ENCODE measurements around the gene ARHGEF28.

Gene ARHGEF28

DNA sequence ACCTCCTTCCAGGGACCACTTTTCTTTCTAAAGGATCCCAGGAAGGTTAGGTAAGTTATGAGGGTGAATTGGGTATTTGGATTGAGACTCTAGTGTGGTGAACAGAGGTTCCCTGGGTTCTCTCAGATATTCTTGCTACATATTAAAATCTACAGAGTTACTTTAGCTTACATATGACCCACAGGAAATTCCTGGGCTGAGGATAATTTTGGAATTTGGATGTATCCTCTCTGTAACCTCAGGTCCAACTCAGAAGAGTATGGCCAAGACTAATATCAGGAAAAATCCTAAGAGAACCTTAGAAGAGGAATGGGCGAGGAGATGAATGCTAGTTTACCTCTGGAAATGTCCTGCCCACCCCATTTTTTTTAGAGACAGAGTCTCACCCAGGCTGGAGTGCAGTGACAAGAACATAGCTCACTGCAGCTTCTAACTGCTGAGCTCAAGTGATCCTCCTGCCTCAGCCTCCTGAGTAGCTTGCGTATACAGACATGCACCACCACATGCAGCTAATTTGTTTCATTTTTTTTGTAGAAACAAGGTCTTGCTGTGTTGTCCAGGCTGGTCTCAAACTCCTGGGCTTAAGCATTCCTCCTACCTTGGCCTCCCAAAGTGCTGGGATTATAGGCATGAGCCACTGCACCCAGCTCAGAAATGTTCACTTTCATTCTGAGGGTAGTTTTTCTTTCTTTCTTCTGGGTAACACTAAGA is 196.4 kb downstream of the ARHGEF28 start:
- DNase-seq, result no peak

DNA sequence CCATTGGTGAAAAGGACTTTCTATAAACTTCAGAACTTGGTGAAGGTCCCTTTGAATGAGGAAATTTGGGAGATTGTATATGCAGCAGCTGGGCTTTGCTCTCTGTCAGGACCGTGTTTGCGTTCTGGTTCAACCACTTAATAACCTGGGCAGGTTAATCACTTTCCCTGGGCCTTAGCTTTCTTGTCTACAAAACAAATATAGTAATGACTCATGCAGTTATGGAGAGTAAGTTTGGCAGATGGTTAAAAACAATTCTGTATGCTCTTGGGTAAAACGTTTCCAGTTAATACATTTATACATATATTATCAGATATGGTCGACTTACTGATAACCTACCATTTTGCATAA is 197.0 kb downstream of the ARHGEF28 start:
- no peak for DNase-seq

DNA sequence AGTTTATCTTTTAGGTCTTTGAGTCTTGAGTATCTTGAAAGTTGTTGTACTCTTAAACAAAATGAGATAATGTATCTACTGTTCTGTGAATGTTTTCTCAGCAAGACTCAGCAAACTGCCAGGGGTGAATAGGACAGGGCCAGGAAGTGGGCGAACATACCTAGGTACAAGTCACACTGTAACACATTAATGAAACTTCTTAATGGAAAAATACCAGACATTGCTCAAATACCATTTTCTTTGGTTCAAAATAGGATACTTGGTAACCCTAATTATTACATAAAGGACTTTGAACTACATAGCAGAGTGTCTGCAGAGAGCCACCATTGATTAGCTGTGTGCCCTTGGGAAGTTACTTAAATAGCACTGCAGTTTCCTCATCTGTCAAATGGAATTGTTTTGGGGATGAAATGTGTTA is 197.5 kb downstream of the ARHGEF28 start:
- no peak for DNase-seq

DNA sequence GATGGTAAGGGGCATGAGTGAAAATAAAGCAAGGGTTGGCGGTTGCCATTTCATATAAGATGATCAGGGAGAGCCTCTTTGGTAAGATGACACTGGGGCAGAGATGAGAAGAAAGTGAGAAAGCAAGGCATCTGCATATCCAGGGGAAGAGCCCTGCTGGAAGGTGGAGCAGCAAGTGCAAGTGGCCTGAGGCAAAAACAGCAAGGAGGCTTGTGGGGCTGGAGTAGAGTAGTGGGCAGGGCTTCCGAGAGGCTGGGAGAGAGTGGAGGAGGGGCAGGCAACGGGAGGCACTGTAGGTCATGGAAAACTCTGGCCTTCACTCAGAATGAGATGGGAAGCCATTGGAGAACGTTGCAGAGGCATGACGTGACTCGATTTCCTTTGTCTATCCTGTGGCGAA is 199.2 kb downstream of the ARHGEF28 start:
- no peak for DNase-seq

DNA sequence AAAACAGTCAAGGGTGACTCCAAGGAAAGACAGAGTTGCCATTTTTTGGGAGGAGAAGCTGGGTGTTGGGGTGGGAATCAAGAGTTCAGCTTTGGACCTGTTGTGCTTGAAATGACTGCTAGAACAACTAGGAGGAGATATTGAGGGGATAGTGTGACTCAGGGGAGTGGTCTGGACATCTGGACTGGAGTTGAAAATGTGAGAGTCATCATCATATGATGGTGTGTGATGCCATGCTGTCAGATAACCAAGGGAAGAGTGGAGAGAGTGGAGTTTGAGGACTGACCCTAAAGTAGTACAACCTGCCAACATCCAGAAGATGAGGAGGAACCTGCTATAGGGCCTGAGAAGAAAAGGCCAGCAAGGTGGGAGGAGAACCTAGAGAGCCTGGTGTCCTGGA is 199.7 kb downstream of the ARHGEF28 start:
- no peak for DNase-seq

DNA sequence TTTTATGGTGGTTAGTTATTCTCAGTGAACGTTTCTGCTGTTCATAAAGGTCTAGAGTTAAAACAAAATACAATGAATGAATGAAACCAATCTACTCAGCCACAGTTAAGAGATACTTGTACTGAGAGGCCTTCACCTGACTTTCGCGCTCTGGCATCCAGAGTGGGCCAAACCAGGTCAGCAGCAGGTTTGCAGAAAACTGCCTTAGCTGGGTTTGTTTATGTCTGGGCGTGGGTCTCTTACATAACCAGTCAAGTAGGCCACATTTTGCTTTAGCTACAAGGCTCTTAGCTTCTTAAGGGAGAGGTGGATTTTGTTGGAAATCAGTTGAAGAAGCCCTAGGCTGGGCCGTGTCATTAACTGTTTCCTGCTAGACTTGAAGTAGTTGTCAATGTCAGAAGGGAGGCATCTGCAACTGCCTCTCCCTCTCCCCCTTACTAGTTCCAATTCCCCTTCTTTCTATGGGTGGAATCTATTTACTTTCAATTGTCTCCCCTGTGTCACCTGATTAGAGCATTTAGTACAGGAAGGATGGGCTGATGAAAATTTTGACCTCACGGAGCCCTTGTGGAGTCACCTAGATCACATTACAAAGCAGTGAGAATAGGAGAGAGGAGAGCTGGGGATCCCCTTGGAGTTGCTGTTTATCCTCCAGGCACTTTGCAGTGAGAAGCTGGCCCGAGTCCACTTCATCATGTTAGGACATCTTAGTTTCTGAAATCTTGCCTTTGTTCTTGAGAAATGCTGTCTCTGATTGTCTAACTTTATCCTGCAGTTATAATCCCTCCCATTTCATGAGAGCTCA is 200.5 kb downstream of the ARHGEF28 start:
- DNase-seq, result no peak

DNA sequence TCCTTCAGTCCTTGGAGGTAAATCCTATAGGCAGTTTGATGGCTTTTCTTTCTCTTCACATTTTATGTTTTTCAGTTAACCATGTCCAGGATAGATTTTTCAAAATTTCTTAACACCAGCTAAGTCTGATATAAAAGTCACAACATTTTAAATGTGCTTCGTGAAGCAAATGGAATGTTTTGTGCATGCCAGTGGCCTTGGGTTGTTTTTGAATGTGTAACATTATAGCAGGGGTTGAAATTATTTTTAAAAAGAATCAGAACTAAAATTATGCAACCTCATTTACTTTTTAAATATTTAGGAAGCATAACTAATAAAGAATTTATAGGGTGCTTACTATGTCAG is 201.1 kb downstream of the ARHGEF28 start:
- DNase-seq, result no peak

DNA sequence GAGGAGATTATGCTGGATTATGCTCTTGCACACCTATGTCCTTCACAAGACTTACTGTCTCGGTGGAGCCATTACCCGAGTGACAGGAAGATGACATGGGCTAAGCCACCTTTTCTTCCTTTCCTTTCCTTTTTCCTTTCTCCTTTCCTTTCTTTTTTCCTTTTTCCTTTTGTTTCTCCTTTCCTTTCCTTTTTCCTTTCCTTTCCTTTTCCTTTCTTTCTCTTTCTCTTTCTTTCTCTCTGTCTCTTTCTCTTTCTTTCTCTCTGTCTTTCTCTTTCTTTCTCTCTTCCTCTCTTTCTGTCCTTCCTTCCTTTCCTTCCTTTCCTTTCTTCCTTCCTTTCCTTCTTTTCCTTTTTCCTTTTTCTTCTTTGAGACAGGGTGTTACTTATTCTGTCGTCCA is 202.5 kb downstream of the ARHGEF28 start:
- DNase-seq, result no peak

DNA sequence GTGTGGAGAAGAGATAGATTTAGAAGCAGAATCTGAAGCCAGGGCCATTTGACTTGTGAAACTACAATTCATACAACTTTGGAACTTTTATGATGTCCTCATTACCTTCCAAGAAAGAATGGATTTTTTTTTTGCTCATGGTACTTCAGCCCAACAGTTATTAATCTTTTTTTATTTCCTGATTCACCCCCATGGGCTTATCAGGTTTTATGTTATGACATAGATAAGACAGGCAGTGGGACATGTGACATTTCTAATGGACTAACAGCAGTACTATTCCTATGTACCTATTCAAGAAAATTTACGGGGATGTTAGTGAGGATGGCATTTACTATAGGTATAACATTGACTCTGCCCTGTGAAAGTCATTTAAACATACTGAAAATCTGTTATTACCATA is 204.7 kb downstream of the ARHGEF28 start:
- no peak for DNase-seq

DNA sequence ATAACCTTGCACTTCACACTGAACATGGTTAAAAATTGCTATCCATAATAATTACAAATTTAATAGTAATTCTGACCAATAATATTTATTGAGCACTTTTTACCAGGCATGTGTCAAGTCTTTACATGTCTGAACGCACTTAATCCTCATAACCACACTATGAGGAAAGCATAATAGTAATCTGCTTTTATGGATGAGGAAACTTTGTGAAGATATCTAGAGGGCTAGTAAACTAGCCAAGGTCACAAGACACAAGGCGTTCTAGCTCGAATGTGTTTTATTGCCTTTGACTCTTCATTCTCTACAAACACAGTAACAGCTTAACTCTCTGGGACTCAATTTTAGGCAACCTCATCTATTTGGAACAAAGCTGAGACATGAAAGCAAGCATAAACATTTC is 205.1 kb downstream of the ARHGEF28 start:
- no peak for DNase-seq

DNA sequence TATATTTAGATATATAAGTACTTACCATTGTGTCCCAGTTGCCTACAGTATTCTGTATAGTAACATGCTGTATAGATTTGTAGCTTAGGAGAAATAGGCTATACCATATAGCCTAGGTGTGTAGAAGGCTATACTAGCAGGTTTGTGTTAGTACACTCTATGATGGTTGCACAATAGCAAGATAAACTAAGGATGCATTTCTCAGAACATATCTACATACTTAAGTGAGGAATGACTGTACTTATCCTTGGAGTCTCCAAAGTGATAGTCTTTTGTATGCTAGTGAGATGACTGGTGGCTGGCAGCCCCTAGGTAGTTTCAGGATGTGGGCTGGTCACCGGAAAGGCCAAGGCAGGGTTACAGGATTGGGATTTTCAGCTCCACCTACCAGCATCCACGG is 208.7 kb downstream of the ARHGEF28 start:
- DNase-seq, result no peak

DNA sequence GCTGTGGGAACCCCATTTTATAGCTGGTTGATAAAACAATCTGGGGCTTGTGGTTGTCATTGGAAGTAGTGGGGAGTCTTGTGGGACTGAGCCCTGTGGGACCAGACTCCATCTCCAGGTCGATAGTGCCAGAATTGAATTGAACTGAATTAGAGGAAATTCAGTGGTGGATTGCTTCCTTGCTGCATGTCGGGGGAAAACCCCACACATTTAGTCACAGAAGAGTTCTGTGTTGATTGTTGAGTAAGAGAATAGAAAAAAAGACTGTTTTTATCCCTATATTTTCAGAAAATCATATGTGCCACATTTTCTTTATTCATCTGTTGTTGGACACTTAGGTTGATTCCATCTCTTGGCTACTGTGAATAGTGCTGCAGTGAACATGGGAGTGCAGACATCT is 209.7 kb downstream of the ARHGEF28 start:
- DNase-seq, result no peak

DNA sequence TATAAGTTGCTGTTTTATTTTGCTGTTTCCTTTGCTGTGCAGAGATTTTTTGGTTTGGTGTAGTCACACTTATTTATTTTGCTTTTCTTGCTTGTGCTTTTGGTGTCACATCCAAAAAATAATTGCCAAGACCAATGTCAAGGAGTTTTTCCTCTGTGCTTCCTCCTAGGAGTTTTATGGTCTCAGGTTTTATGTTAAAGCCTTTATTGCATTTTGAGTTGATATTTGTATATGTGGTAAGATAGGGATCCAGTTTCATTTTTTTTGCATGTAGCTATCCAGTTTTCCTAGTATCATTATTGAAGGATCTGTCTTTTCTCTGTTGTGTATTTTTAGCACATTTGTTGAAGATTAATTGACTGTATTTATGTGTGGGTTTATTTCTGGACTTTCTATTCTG is 210.6 kb downstream of the ARHGEF28 start:
- DNase-seq, result no peak

DNA sequence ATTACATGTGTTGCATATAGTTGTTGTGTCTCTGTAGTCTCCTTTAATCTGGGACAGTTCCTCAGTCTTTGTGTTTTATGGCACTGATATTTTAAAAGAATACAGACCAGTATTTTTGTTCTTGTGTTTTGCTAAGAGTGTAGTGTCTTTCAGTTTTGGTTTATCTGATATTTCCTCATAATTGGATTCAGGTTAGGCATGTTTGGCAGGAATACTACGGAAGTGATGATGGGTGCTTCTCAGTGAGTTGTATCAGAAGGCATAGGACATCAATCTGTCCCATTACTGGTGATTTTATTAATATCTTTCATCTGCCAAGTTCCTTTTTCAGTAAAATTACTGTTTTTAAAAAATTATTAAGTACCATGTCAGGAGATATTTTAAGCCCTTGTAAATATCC is 212.9 kb downstream of the ARHGEF28 start:
- DNase-seq, result no peak

DNA sequence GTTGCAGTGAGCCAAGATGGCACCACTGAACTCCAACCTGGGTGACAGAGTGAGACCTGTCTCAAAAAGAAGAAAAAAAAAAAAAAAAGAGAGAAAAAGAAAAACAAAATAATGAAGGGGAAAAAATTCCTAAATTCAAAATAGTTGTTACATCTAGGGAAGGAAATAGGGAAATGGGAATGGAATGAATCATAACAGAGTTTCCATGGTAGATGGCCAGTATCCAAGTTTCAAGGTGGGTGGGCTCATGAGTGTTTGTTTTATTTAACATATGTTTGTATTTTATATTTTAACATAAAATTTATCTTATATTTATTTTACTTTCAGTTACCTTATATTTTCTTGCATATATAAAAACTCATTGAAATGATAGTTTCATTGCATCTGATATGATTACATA is 215.6 kb downstream of the ARHGEF28 start:
- no peak for DNase-seq

DNA sequence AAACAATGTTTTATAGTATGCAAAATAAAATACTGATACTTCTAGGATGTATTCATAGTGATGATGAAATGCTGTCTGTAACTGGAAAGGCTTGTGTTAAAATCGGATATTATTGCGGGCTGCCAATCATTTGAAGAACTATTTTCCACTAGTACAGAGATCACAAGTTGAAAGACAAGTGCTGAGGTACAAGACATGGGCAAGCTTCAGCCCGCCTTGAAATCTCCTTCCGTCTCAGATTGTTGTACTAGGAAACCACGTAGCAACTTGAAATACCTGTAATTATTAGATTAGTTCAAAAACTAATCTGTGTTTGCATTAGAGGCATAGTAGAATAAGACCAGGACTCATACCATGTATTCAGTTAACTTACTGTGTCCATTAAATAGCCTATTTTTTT is 218.2 kb downstream of the ARHGEF28 start:
- DNase-seq, result no peak

DNA sequence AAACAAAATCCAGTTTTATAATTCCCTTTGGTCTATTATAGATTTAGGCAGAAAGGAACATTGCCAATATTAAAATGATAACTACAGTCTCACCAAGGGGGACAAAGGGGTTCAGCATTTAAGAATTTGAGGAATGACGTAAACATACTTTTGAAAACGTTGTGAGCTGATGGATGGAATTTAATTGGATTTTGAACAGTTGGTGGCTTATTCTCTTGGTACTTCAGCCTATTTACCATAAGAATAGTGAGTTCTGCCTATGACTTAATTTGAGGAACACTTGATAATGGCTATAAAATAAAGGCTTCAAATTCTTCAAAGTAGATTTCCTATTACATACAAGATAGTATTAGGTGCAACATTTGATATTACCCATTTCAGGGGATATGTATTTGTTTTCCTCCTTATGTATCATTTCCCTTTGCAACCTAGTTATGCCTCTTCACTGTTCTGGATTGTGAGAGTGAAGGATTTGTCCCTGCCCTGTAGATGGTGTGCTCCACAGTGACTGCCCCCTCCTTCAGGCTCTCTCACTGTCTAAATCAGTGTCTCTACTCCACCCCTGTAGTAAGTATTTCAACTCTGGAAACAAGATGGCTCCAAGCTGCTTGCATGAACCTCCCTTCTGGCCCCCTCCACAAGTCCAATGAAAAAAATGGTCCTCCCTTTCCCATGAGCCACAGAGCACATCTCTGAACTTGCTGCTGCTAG is 225.6 kb downstream of the ARHGEF28 start:
- DNase-seq, result no peak

DNA sequence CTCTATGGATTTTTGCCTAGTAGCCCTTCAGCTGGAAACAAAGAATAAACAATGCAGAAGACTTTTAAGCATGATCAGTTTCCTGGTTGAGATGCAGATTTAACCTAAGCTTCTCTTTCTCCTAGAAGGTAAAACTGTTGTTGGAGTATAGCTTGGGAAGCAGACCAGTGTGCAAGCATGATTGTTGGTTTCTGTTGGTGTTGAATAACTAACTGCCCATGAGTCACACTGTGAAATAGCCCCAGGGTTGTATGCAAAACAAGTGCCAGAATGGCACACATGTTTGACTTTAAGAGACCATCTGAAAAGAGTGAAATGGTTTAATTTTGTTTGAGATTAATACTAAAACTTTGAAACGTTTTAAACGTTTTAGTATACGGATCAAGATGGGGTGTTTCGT is 227.1 kb downstream of the ARHGEF28 start:
- DNase-seq, result no peak

DNA sequence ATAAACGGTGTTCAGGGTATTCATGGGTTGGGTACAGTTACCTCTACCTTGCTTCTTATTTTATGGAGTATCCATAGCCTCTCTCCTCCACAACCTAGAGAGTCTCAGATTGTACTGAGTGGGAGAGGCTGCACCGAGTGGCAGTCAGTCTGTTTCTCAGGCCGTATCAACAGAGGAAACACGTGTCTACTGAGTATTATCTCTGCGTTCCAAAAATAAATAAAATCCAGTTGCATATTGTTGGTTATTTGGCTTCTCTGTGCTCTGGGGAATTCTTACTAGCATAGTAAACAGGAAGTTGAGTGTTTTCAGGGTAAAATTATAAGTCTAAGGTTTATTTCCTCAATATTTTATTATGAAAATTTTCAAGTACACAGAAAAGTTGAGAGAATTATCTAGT is 231.0 kb downstream of the ARHGEF28 start:
- DNase-seq, result no peak

DNA sequence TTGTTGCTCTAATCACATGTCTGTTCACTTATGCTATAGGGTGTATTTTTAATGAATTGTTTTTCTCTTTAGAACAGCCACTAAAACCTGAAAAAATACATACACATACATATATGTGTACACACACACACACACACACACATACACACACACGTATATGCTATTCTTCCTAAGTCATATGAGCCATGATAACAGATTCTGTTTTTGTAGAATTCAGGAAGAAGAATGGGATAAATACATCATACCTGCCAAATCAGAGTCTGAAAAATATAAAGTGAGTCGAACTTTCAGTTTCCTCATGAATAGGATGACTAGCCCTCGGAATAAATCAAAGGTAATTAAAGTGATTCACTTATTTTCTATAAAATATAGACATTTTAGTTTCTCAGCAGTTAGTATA is 231.4 kb downstream of the ARHGEF28 start:
- no peak for DNase-seq

DNA sequence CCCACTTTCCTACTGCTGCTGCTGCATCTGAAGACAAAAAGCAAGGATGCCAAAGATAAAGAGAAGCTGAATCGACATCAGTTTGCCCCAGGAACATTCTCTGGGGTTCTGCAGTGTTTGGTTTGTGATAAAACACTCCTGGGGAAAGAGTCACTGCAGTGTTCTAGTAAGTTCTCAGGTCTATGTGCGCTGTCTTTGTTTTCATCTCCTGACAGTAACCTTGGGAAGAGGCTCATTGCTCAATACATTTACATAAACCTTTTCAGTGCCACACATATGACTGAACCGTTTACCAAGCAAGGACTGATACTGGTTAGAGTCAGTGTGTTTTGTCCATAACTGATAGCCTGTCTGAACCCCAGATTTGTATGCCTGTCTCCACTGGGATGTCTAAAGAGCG is 232.1 kb downstream of the ARHGEF28 start:
- DNase-seq, result no peak

DNA sequence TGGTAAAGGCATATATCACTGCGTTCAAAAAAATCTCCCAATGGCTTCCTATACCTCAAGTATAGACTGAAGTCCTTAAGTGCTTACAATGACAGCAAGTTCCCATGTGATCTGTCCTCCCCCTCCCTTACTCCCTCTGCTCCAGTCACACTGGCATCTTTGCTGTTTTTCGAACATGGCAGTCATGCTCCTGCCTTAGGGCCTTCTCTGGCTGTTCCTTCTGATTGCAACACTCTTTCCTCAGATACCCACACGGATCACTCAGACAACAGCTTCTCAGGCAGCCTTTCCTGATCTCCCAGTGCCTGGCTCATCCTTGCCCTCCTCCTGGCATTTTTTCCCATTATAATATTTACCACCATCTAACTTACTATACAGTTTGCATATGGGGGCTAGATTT is 232.8 kb downstream of the ARHGEF28 start:
- DNase-seq, result no peak

DNA sequence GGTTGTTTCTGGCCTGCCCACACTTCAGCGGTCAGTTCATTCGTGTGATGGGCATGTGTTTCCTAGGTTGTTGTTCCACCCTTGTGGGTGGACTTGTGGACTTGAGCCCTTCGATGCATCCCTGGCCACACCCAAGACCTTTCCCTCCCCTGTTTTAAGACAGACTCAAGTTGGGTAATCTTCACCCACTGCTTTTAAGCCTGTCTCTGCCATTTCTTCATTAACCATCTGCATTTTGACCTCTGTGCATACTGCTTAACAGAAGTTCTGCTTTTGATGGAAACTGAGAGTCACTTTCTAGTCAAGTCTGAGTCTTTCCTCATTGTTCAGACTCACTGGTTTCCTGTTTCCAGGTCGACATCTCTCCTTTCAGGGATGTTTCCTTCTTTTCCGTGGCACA is 233.7 kb downstream of the ARHGEF28 start:
- no peak for DNase-seq

DNA sequence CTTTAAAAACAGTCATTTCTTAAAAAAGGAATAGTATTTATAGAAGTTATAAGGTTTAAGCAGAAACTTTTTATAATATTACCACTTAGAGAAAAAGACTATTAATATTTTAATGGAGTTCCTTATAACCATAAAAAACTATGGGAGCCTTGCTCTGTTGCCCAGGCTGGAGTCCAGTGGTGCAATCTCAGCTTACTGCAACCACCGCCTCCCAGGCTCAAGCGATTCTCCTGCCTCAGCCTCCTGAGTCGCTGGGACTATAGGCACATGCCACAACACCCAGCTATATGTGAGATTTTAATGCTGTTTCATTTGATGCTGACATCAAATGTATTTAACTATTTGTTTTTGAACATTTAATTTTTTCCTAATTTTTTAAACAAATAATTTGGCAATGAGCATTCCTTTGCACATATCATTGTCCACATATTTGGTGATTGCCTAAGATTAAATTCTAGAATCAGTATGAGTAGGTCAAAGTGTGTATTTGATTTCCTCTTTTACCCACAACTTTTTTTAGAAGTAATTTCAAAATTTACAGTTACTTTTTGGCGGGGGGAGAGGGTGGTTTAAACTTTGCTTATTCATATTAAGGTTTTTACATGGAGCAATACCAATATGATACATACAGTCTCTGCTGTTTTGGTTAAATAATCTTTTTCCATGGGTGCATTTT is 235.5 kb downstream of the ARHGEF28 start:
- DNase-seq, result no peak
